Umbilical cord (tissue), 2 donors: ENCODE results near the gene S1PR1. TPM values are rescaled to one million over a fixed set of nuclear protein-coding genes. Genes with fewer than 3 reads are reported as not detected.

Source experiments
- DNase-seq: peaks from one replicate; pipeline ENCODE4 v3.0.0-alpha.2; 2015; ENCODE audit warnings: low spot score
- total RNA-seq: library from RNA; depleted of rRNA; stranded (reverse); fragments of >200 nt; gene quantifications from one replicate; pipeline ENCODE4 v1.2.3, GENCODE V29; 2014; ENCODE audit warnings: low replicate concordance; ENCODE audit not compliant: insufficient read depth

S1PR1 gene
- total RNA-seq, 1 donor from 2014 or later = 27.7 TPM

DNA sequence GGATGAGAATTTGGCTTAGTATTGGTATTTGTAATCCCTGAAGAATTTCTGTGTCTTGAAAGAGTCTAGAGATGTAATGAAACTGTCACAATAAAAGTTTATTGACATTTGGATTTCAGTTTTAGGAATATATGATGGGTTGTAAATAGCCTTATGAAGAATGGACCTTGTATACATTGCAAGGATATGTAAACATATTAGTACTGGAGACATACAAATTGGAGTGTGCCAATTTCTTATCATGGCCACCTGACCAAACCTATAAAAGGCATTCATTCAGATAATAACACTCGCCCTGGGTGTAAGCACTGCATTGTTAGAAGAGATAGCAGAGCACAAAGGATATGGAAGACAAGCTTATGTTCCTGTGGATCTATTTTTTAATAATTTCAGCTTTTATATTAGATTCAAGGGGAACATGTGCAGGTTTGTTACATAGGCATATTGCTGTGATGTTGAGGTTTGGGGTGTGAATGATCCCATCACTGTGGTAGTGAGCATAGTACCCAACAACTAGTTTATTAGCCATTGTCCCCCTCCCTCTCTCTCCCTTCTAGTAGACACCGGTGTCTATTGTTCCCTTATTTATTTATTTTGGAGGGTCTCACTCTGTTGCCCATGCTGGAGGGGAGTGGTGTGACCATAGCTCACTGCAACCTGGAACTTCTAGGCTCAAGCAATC lies 8.6 kb downstream of the S1PR1 start:
- no peak for DNase-seq

DNA sequence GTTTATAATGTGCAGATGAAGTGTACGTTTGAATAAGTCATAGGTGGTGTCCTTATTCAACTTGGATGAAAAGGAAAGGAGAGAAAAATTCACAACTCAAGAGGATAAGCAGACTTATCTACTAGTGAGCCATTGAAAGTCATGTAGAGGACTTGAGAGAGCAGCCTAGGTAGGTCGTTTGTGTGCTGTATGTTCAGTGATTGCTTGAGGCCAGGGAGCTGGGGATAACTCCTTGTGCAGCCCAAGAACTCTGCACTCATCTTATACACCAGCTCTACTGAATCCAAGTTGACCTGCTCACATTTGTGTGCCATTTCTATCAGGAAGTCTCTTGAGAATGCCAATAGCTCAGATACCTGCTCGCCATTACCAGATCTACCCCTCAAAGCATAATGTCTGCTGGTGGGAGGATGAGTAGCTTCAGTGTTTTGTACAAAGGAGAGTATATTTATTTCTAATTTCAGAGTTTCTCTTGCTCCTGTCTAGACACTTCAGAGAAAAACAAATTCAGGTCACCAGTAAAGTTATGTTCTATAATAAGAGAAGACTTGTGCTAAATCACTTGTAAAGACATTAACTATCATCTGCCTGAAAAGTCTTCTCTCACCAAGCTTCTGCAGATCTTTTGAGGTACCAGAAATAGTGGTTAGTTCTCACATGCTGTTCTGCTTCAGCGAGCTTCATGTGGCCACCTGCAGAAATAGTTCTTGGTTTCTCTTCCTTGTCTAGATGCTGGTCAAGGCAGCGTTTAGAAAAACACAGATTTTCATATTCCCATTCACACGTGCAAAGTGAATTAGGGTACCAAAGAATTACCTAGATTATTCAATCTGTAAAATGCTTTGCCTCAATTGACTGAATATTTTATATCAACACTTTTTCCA lies 10.8 kb downstream of the S1PR1 start:
- no peak for DNase-seq

DNA sequence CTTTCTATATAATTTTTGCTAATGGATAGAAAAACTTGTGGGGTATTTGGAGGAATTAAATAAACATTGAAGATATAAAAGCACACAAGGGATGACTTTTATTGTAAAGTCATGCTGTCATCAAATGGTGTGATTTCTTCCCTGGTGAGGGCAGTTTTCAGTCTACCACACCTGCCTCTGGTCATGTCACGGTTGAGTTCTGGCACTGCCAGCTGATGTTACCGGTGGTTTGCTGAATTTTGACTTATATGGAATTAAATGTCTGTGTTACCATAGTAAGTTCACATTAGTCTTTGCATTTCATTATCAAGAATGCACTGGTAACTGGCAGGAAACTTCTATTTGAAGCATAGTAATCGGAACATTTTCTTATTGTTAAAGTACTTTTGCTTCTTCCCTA lies 13.4 kb downstream of the S1PR1 start:
- no peak for DNase-seq

DNA sequence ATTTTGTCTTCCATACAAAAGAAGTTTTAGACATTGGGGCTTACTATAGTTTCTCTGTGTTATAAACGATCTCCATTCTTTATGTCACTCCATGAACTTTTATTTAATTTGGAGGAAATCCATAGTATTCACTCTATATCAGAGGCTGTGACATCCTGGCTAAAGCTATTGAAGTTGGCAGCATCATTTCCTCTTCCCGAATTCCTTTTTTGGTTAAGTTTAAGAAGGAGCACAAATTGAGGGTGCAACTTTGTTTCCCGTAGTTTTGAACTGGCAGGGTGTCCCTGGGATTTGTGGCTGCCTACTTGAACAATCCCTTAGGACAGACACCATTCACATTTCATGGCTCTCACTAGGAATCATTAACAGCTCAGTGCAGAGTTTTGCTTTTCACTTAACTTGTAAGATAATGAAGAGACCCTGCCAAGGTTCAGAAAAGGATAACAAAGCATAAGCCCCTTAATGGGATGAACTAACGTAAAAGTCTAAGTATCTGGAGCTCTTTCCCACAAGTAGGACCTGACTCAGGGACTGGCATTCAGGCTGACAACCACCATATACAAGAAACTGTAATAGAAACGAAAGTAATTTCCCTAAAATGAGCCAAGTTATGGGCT lies 13.9 kb downstream of the S1PR1 start:
- DNase-seq = no peak

DNA sequence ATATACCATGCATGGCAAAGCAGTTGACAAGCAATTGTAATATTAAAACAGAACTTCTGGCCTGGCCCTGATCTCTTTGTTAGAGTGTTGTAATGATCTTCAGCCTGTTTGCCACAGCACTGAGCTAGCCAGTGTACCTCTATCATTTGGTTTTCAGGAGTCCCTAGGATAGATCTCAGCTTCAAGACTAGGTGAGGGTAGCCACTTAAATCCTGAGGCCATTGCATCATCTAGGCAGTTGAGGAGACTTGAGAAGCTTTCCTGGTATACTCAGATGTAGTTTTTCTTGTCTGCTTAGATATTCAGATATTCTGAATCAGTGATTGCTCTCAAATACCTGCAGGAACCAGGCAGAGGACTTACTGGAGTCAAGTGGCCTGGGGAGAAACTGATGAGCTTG lies 14.7 kb downstream of the S1PR1 start:
- DNase-seq = no peak

DNA sequence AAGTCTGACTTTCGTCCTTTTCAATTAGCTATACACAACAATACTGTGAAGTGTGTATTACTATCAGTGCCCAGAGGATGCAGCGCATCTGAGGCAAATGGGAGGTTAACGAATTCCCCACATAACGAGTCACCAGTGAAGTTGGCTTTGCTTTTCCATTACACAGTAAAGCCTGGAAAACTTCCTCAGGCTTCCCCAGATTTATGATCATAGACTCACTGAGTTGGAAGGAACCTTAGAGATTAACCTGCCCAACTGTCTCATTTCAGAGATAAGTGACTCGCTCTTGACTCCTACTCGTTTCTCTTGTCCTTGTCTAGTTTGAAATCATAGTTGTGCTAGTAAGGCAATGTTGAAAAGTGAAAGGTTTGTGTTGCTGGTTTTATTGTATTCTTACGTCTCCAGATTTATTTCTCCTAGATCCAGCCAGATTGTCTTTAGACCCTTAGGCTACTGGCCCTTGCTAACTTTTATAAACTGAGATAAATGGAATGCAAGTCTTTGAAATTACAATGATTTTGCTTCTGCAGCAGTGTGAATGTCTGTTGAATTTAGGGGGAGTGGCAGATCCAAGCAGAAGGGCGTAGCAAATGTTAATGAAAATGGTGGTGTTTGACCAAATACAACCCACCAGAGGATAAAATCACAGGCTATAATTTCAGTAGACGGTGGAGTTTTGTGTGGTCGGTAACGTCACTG lies 17.3 kb downstream of the S1PR1 start:
- peak; percentile 83 for DNase-seq

DNA sequence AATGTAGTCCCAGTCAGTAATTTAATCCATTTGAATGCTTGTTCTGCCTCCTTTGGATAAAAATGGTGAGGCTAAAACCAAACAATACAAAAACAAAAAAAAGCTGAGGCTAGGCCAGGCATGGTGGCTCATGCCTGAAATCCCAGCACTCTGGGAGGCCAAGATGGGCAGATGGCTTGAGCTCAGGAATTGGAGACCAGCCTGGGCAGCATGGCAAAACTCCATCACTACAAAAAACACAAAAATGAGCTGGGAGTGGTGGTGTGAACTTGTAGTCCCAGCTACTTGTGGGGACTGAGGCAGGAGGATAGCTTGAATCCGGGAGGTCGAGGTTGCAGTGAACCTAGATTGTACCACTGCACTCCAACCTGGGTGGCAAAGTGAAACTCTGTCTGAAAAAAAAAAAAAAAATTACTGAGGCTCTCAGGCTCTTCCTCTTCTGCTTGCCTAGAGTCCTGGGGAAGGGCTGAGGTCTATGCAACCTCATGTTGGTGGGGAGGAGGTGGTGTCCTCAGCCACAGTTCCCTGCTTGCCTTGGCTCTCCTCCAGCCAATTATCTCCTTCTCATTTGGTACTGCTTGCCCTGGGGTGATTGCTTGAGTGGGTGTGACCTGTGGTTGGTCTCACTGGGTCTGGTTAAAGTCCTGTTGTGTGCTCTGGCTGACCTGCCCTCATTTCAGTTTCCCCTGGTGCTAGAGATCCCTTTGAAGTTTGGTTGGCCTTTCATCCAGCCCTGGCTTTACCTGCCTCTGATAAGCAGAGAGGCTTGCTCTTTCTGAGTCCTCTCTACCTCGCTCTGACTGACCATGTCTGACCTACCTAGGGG lies 20.9 kb downstream of the S1PR1 start:
- no peak for DNase-seq

DNA sequence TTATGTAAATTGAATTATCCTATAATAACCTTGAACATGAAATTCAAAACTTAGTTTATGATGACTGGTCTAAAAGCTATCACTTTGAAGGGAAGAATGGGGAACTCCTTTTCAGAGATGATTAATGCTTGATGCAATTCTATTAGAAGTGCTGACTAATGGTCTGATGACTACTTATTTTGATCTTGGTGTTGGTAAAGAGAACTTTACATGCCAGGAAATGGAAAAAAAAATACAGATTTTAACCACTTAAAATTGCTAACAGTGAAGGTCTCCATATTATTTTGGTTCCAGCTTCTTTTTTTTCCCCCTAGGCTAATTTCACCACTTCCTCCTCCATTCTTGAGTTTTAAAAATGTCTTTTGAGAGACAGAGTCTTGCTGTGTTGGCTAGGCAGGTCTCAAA lies 22.9 kb downstream of the S1PR1 start:
- DNase-seq = no peak

DNA sequence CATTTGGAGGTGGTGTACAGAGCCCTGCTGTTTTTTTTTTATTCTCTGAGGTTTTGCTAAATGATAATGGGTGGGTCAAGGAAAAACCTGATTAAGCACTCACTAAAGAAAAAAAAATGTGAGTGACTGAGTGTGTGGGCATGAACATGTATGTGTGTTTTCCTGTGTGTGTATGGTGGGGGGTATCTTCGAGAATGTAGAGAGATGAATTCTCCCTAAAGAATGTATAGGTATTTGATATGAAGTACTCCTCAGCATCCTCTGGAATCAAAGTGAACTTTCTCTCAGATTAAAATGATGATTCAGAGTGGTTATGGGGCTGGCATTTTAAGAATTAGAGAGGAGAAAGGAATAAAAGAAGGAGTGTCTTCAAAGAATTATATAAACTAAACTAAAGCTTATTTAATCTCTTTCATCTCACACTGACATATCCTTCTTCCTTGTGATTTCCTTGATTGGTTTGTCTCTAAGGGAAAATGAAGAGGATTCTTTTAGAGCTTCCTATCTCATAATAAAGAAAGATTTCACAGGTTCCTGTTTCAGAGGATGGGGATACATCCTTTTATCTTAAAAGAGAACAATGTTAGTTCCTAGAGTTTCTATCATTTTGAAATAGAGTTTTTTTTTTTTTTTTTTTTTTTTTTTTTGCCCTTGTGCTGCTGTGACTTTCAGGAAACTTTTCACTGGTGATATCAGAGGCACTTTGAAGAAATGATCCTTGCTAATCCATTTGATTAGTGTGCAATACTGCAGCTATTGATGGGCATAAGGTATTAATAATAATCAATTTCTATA lies 23.9 kb downstream of the S1PR1 start:
- DNase-seq = no peak

DNA sequence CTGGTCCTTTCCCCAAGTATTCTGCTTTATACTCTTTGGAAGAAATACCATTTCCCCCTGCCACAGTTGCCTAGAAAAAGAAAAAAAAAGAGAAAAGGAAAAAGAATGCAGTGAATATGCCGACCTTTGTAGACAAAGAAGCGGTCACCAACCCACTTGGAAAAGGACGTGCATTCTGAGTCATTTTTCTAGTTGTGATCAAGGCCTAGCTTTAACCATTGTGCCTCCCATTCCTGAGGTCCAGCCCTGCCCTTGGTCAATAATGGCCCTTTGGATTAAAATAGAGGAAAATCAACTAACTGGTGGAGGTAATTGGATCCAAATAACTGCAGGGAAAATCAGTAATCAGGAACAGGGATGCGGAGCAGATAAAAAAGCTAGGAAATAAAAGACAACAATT lies 24.8 kb downstream of the S1PR1 start:
- no peak for DNase-seq

DNA sequence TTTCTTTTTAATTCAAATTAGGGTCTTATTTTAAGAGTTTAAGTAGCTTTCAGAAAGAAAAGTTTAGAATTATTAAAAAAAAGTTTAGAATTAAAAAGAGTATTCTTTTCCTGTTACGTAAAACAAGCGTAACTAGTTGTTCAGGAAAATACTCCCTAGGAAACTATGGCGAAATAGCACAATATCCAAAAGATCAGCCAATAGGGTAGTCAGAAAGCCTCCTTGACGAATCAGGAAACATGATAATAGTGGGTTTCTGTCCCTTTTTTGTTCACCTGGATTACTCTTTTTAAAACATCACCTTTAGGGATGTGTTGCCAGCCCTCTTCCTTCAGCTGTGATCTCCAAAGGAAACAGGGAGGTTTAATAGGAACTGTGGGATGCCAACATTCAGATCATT lies 25.2 kb downstream of the S1PR1 start:
- no peak for DNase-seq

DNA sequence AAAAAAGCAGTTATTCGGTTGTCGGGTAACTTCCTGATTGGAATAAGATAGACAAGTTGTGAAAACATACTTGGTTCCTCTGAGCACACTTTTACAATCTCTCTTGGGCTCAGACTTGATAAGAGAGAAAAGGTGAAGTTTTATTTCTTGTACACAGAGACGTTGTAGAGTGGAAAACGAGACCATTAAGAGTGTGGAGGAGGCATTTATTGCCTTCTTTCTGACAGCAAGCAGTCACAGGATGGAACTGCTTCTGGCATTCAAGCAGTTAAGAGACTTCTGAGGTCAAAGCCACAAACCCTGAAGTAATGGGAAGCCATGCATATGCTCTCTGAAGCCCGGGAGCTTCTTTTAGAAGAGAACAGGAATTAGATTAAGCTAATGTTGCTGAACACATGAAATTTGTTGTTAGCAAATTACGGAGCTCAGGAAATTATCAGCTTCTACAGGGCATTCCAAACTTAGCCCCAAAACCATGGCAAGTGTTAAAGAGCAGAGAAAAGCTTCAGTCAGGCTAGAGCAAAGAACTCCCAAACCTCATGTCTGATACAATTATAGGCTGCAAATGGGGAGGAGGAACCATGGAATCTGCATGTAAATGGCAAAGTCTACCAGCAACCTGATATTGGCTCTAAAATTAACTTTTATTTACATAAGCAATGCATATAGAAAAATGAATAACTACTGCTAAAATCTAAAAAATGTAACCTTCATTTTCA lies 26.0 kb downstream of the S1PR1 start:
- no peak for DNase-seq

DNA sequence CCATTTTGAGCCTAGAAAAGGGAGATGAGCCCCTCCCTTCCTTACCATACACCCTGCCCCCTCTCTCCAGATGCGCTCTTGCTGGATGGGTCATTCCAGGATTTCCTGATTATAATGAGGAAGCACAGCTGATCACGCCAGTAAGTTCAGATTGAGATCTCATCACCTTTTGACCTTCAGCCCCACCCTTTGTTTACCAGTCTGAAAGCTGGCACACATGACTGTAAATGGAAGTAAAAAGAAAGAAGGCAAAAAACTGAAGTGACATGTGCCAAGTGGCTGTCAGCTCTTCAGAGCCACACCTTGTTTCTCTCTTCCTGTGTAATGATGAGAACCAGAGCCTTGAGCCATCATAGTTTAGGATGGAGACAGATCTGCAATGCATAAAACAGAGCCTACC lies 27.9 kb downstream of the S1PR1 start:
- DNase-seq = peak; percentile 60

DNA sequence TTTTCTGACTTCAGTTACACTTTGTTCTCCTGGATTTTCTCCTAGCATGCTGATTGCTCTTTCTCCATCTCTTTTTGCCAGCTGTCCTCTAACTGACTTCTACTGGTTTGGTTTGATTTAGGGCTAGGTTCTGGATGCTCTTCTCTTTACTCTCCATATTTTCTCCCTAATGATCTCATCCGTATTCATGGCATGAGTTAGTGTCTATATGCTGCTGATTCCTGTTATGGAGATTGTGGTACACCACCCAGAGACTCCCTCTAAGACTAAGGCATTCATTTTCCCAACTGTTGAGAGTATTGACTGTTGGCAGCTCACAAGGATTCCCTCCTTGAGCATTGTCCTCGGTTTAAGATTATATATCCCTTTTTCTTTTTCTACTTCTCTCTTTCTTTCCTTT lies 28.9 kb downstream of the S1PR1 start:
- no peak for DNase-seq

DNA sequence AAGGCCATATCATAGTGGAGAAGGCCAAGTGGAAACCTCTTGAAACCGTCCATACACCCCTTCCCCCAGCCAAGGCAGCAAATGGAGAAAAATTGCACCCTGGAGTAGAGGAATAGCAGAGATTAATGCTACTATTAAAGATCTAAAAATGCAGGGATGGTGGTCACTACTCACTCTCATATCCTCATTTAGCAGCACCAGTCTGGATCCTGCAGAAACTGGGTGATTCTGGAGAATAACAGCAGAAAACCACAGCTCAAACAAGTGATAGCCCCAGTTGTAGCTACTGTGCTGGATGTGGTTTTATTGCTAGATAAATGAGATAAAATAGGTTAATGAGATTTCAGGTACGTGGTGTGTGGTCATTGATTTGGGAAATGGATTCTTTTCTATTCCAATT lies 30.3 kb downstream of the S1PR1 start:
- no peak for DNase-seq

DNA sequence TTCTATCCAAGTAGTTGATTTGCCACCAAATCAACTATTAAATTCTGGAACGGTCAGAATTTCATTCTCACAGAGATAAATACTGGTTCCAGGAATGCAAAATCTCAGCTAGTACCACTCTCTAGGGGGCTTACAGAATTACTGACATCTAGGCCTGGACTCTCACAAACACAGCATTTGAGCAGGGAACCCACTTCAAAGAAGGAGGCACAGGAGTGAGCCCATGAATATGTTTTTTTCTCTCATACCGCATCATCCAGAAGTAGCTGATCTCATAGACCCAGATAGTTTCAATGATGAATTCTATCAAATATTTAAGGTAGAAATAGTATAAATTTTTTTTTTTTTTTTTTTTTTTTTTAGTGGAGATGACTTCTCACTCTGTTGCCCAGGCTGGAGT lies 32.1 kb downstream of the S1PR1 start:
- no peak for DNase-seq

DNA sequence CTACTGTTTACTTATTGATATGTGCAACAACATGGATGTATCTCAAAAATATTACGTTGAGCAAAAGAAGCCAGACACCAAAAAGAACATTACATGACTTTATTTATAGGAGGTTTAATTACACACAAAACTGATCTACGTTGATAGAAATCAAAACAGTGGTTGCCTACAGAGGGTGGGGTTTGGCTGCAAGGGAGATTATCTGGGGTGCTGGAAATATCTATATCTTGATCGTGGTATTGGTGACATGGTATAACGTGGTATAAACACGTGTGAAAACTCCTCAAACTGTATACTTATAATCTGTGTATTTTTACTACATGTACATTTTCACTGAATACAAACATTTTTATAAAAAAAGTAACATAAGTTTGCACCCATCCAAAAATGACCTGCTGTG lies 38.9 kb downstream of the S1PR1 start:
- DNase-seq = no peak

DNA sequence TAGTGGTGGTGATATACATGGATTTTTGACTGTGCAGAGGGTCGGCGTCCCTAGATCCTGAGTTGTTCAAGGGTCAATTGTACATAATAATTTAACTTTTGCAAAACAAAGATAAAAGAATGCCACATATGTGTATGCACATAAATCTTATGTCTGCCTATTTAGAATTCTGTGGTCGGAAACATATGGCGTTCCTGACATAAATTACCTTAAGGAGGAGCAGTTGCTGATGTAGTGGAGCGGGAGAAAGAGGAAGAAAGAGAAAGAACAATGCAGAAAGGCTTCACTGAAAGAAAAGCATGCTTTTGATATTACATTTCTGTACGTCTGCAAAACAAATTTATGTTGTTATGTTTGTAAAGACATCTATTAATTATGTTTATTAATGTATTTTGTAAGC lies 40.0 kb downstream of the S1PR1 start:
- no peak for DNase-seq

DNA sequence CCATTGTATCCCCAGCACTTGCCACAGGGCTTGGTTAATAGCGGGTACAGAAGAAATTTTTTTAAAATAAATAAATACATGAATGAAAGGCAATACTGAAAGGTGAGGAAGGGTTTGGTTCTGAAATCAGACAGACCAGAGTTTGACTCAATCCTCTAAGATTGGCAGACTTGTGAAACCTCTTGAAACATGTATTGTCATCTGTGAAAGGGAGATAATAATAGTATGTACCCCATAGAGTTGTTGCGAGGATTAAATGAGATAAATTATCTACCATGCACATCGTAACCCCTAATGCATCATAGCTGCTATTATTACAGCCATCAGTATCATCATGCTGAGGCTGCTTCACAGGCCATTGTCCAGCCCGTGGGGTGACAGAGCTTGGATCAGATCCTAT lies 41.4 kb downstream of the S1PR1 start:
- no peak for DNase-seq

DNA sequence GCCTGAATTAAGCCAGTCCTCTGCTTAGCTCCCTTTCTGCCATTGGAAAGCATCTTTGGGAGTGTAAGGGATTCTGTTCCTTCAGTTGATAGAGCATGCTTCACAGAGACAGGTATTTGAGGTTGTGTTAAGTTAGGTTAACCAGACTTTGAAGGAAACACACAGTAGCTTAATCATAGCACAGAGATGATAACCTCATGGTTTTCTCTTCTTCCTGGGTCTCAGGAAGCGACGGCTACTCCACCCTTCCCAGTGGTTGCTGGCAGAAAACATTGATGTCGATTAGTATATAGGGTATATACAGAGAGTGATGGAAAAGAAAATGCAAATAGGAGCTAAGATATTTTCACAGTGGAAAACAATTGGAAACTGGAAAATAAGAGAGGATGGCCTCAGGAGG lies 42.0 kb downstream of the S1PR1 start:
- no peak for DNase-seq
